Skeletal muscle tissue (tissue), 4 donors: ENCODE results near the gene CDC7. TPM values are rescaled to one million over a fixed set of nuclear protein-coding genes. Genes with fewer than 3 reads are reported as not detected.
"Not testable (repeated sequence)": the region's sequence is repeated elsewhere in the genome, so short reads cannot be mapped to it uniquely, and the experiment has no call there.

Experiments used
- H3K27ac ChIP-seq: one replicate; pipeline ENCODE4 v1.7.0; 2013; ENCODE audit warnings: mild to moderate bottlenecking, low read depth, low read length, inconsistent platforms
- H3K27me3 ChIP-seq, 3 donors: one replicate each; pipeline ENCODE4 v1.7.0; 2013; ENCODE audit warnings: low read length in 3 of 3; ENCODE audit not compliant: control insufficient read depth in 3 of 3, insufficient read depth in 3 of 3
- H3K36me3 ChIP-seq, 3 donors: one replicate each; pipeline ENCODE4 v1.7.0; 2013; ENCODE audit warnings: low read length in 3 of 3; ENCODE audit not compliant: control insufficient read depth in 3 of 3, insufficient read depth in 3 of 3
- H3K4me1 ChIP-seq, 3 donors: one replicate each; pipeline ENCODE4 v1.7.0; 2013; ENCODE audit warnings: low read length in 3 of 3, mild to moderate bottlenecking in 3 of 3; ENCODE audit not compliant: control insufficient read depth in 3 of 3, insufficient read depth in 3 of 3
- H3K4me3 ChIP-seq, 3 donors: one replicate each; pipeline ENCODE4 v1.7.0; 2013; ENCODE audit warnings: low read length in 3 of 3
- H3K9ac ChIP-seq, 3 donors: one replicate each; pipeline ENCODE4 v1.7.0; 2013; ENCODE audit warnings: low read length in 3 of 3, mild to moderate bottlenecking in 3 of 3, moderate library complexity in 2 of 3, low read depth in 1 of 3
- H3K9me3 ChIP-seq, 3 donors: one replicate each; pipeline ENCODE4 v1.7.0; 2013; ENCODE audit warnings: low read length in 3 of 3; ENCODE audit not compliant: control insufficient read depth in 3 of 3
- total RNA-seq: library from RNA; depleted of rRNA; stranded (reverse); fragments of >200 nt; gene quantifications from one replicate; pipeline ENCODE4 v1.2.3, GENCODE V29; 2014
- donor health status: Osteomylitis.

The CDC7 gene
- total RNA-seq: 9.4 TPM

DNA sequence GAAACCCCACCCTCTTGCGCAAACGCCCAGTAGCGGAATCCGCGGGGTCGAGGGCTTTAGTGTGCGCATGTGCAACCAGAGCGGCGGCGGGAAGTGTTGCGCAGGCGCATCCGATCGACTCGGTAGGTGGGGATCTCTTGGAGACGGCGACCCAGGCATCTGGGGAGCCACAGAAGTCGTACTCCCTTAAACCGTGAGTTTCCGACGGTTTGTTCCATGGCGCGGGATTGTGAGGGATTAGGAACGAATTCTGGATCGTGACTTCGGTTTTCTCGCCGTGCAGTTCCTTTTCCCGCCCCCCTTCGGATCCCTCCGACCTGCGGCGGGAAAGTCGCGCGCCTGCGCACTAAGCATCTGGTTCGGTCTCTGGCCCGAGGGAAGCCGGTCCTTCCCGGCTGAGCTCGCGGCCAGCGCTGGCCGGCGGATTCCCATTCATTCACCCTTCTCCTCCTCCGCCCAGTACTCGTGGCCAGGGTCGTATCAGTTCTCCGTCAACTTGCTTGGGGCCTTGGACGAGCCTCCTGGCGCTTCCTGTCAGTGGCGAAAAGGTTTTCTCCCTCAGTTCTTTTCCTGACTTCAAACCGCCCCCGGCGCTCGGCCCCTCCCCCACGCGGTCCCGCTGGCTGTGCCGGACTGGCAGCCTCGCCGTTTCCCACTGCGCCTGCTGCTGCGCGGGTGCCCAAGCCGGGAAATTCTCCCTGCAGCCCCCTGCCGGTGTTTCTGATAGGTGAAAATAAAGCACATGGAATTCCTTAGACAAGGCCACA, at the start of gene CDC7:
TSS of gene CDC7 (plus strand) at position 96 of the 767 bp plus-strand sequence. CDS start 866 bp downstream, outside the sequence.
- H3K27me3 ChIP-seq: no peaks in the 10 kb centered on the region
- H3K27ac ChIP-seq: peak within 1 kb of the TSS; percentile 67
- peaks cover 11 to 22% (median 13%) of the 10 kb centered on the region in 3 donors for H3K4me1 ChIP-seq
- H3K9me3 ChIP-seq: no peaks in the 10 kb centered on the region
- peak within 1 kb of the TSS; percentile 69 to 77 (median 76) for H3K9ac ChIP-seq
- H3K4me3 ChIP-seq: peak within 1 kb of the TSS; percentile 91 to 94 (median 93)
- no peaks in the 10 kb centered on the region for H3K36me3 ChIP-seq

DNA sequence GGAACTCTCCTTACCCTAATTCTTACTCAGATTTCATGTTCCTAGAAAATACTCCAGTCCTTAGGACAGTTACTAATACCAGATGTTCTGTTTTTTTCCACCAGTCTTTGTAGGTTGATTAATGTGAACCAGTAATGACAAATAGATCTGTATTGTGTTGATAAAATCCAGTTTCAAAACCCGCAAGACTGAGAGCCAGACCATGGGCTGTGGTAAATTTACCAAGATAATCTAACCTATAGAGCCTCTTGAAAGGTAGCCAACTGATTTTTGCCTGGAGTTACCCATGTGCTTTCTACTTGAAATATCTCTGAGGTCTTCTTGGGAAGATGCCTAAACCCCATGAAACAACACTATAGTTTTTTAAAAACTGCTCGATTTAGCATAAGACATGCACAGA, 46.5 kb upstream of the CDC7 start:
- Histone ChIP-seq H3K4me1 (peaks cover 0 to 4% (median 0%) of the 10 kb centered on the region in 3 donors), H3K9ac (no peak overlapping the region), H3K4me3 (no peak overlapping the region), H3K27ac (no peak overlapping the region), H3K27me3 (no peaks in the 10 kb centered on the region), H3K36me3 (no peaks in the 10 kb centered on the region), H3K9me3 (no peaks in the 10 kb centered on the region)

DNA sequence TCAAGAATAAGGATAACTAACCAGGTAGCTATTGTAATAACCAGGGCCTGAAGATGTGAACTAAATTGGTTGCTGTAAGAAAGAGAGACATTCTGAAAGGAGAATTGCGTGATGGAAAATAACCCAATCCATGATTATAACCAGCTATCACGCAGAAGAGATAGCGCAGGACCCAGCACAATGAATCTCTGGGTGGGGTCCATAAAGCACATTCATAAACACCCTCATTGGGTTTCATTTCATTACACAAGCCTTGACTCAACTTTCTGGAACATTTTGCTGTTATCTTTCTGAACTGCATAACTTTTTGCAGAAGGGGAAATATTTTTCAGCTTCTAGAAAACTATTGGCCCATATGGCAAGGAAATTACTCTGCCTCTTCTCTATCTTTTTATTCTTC, 45.3 kb upstream of the CDC7 start:
- Histone ChIP-seq H3K4me1 (no peaks in the 10 kb centered on the region), H3K4me3 (no peak overlapping the region), H3K9ac (no peak overlapping the region), H3K36me3 (no peaks in the 10 kb centered on the region), H3K27me3 (no peaks in the 10 kb centered on the region), H3K9me3 (no peaks in the 10 kb centered on the region), H3K27ac (no peak overlapping the region)

DNA sequence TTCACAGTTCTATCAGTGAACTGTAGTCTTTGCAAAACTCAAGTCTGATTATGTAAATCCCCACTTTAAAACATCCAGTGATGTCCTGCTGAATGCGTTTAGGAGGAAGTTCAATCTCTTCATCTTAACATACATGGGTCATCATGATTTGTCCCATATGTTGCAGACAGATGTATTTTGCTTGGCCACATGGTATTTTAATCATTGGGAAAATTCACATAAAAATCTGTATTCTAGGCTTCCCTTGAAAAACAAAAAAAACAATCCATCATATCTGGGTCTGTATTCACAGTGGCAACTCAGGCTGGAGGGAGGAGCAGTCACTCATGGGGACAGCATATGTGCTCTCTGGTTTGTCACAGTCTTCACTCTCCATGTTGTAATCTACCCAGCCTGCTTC, 44.8 kb upstream of the CDC7 start:
- Histone ChIP-seq H3K27ac (no peak overlapping the region), H3K36me3 (no peaks in the 10 kb centered on the region), H3K4me1 (no peaks in the 10 kb centered on the region), H3K9ac (no peak overlapping the region), H3K27me3 (no peaks in the 10 kb centered on the region), H3K4me3 (no peak overlapping the region), H3K9me3 (no peaks in the 10 kb centered on the region)

DNA sequence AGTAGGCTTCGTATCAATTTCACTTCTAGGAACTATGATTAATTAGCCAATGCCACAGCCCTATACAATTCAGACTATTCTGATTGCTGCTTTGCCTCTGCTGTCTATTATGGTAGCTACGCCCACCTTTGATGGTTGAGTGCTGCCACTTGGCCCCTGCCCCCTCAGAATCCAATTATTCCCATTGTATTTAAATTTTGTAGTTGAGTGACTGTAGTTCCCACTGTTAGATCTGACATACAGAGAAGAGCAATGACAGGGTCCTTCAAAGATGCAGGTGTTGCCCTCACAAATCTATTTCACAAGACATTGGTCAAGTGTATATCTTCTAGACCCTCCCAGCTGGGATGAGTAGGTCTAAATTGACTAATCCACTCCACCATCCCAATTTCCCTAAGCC, 35.3 kb upstream of the CDC7 start:
- H3K27me3 ChIP-seq, H3K4me1 ChIP-seq, H3K27ac ChIP-seq, H3K36me3 ChIP-seq, H3K9ac ChIP-seq, H3K4me3 ChIP-seq, H3K9me3 ChIP-seq: not testable (repeated sequence)

DNA sequence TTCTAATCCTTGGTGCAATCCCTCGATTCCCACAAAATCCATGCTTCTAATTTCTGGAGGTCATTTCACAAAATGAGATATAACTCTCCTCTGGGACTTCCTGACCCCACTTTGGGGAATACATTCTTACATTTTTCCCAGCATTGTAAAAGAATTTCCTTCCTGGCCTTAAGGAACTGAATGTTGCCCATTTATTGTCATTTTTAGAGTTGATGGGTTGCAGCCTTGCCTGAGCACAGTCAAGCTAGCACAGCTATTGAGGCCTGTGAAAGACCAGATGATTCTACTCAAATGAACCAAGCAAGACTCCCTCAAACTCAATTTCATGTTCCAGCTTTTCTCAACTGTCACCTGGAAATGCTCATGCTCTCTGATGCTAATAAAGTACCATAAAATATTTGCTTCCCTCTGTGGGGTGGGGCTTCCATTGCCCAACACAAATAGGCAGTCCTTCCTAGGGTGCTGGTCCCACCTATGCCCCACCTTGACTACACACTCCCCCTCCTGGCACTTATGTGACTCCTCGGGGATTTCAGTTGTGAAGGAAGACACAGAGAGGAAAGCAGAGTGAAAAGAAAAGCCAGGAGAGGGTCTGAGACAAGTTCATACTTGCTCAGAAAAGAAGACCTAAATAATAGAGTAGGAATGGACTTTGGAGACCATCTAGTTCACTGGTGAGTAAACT, 24.0 kb upstream of the CDC7 start:
- no peak overlapping the region for H3K9ac ChIP-seq
- no peaks in the 10 kb centered on the region for H3K27me3 ChIP-seq
- H3K36me3 ChIP-seq: no peaks in the 10 kb centered on the region
- H3K4me1 ChIP-seq: no peaks in the 10 kb centered on the region
- H3K27ac ChIP-seq: no peak overlapping the region
- no peak overlapping the region for H3K4me3 ChIP-seq
- H3K9me3 ChIP-seq: no peaks in the 10 kb centered on the region

DNA sequence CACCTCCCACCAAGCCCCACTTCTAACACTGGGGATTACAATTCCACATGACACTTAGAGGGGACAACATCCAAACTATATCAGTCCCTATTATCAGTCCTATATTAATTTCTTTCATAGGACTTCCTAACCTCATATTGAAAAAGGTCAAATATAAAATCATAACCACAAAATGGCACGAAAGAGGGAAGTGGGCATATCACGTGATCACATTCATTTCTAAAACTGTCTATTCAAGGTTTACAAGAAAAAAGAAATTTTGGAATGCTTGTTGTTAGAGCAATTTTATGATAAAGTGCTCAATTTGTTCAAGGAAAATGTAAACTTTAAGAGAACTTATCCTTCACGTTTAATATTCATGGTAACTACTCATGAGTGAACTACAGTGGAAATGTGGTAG, 13.2 kb upstream of the CDC7 start:
- H3K9ac ChIP-seq: no peak overlapping the region
- no peaks in the 10 kb centered on the region for H3K36me3 ChIP-seq
- H3K9me3 ChIP-seq: no peaks in the 10 kb centered on the region
- no peak overlapping the region for H3K4me3 ChIP-seq
- peaks cover 0 to 3% (median 0%) of the 10 kb centered on the region in 3 donors for H3K27me3 ChIP-seq
- no peak overlapping the region for H3K27ac ChIP-seq
- no peaks in the 10 kb centered on the region for H3K4me1 ChIP-seq

DNA sequence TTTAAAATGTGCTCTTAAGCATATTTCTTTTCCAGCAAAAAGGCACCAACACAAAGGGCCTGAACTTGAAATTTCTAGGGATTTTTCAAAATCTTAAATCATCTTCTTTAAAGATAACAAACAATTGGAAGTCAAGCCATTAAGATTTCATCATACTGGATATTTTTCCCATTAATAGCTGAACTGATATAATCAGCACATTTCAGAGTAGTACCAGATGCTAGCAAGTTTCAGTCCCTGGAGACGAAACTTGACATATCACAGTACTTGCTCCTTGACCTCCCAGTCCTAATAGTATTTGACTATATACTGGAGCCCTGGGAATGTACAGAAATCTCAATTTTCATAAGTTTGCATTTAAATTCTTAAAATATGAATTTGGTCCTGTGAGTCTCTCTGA, 10.2 kb upstream of the CDC7 start:
- Histone ChIP-seq H3K9me3 (no peaks in the 10 kb centered on the region), H3K4me3 (no peak overlapping the region), H3K27ac (no peak overlapping the region), H3K9ac (no peak overlapping the region), H3K27me3 (peaks cover 0 to 3% (median 0%) of the 10 kb centered on the region in 3 donors), H3K36me3 (no peaks in the 10 kb centered on the region), H3K4me1 (no peaks in the 10 kb centered on the region)

DNA sequence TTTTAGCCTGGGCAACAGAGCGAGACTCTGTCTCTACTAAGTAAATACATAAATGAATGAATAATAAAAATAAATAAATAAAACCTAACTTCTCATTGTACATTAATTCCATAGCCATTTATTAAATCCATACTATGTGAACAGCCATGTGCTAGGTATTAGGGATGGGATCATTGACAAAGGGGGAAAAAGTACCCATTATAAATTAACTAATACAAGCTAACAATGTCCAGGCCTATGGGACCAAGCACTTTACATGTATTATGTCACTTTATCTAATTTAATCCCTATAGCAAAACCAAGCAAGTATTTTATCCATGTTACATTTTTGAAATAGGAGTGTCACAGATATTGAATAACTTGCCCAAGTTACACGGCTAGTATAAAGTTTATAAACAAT, 2.6 kb upstream of the CDC7 start:
- Histone ChIP-seq H3K4me1 (peaks cover 11 to 22% (median 13%) of the 10 kb centered on the region in 3 donors), H3K9me3 (no peaks in the 10 kb centered on the region), H3K27me3 (no peaks in the 10 kb centered on the region), H3K4me3 (no peak overlapping the region), H3K27ac (no peak overlapping the region), H3K36me3 (no peaks in the 10 kb centered on the region), H3K9ac (no peak overlapping the region)

DNA sequence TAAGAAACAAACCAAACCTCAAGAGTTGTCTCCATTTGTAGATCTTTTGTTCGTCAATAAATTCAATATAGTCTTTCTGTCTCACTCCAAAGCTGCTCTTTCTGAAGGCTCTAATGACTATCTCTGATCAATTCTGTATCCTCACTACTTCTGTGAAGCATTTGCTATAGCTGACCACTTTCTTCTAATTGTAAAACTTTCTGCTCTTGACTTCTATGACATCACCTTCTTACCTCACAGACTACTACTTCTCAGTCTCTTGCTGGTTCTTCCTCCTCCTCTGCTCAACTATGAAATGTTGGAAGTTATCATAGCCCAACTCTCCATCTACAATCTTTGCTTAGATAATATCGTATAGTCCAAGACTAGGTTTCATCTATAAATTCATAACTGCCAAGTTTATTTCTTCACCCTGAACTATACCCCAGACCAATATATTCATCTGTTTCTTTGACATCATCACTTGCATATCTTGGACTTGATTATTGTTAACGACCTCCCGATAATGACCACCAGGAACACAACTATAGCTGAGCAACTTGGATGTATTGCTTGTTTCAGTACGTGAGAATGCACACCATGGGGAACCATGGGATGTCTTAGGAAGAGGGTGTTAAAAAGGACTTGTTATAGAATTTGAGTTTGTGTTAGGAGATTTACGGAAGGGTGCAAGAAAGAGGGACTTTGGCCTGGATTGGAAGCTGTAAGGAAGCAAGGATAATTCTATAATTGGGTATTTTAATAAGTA, 2.0 kb upstream of the CDC7 start:
- Histone ChIP-seq H3K4me1 (peaks cover 11 to 22% (median 13%) of the 10 kb centered on the region in 3 donors), H3K4me3 (no peak overlapping the region), H3K9me3 (no peaks in the 10 kb centered on the region), H3K27me3 (no peaks in the 10 kb centered on the region), H3K36me3 (no peaks in the 10 kb centered on the region), H3K27ac (no peak overlapping the region), H3K9ac (no peak overlapping the region)
